A673 (cell line): ENCODE data around the gene ATF4. TPM values are rescaled to one million over a fixed set of nuclear protein-coding genes. Genes with fewer than 3 reads are reported as not detected.
"Not testable (repeated sequence)": the region's sequence is repeated elsewhere in the genome, so short reads cannot be mapped to it uniquely, and the experiment has no call there.

ENCODE experiments used
- BruUV-seq: library from RNA; stranded (reverse); fragments of 400-500 nt; replicated peaks from 2 replicates; lab custom pipeline; 2021; lab: Mats Ljungman, UMichigan
- CTCF ChIA-PET: fragments of 300-600 bp; sonication (Branson Sonifier 250); formaldehyde crosslinking; loops from one replicate; lab custom pipeline; 2022; ENCODE audit warnings: antibody characterized with exemption; lab: Charles Lee
- POLR2A ChIA-PET: fragments of 300-600 bp; sonication (Branson Sonifier 250); formaldehyde crosslinking; loops from one replicate; lab custom pipeline; 2022; ENCODE audit warnings: antibody characterized with exemption; ENCODE audit not compliant: low non-redundant PET; lab: Charles Lee
- DNase-seq: peaks from one replicate; pipeline ENCODE4 v3.0.0-alpha.2; 2015; ENCODE audit warnings: low spot score
- H3K27ac ChIP-seq: fragments of 200-600 bp; sonication (generic); 2 replicates; pipeline ENCODE4 v1.5.1; 2016; ENCODE audit warnings: mixed run types, low read depth, mild to moderate bottlenecking, mixed read lengths, antibody characterized with exemption, low read length; ENCODE audit not compliant: poor library complexity, severe bottlenecking
- H3K27me3 ChIP-seq: fragments of 200-600 bp; sonication (generic); replicated peaks from 2 replicates; pipeline ENCODE4 v1.6.1; 2017; ENCODE audit warnings: mixed run types, low read depth, mild to moderate bottlenecking, mixed read lengths, antibody characterized with exemption, low read length; ENCODE audit not compliant: insufficient read depth, poor library complexity
- H3K36me3 ChIP-seq: fragments of 200-600 bp; sonication (generic); 2 replicates; pipeline ENCODE4 v1.6.1; 2016; ENCODE audit warnings: mixed run types, mild to moderate bottlenecking, mixed read lengths, antibody characterized with exemption, low read length; ENCODE audit not compliant: insufficient read depth, poor library complexity, severe bottlenecking
- H3K4me1 ChIP-seq: fragments of 200-600 bp; sonication (generic); 2 replicates; pipeline ENCODE4 v1.6.1; 2017; ENCODE audit warnings: mixed run types, mild to moderate bottlenecking, mixed read lengths, antibody characterized with exemption, low read length; ENCODE audit not compliant: insufficient read depth, poor library complexity, severe bottlenecking
- H3K4me3 ChIP-seq: fragments of 200-600 bp; sonication (generic); 2 replicates; pipeline ENCODE4 v1.5.1; 2016; ENCODE audit warnings: low read depth, mixed run types, mild to moderate bottlenecking, mixed read lengths, low read length; ENCODE audit not compliant: poor library complexity, severe bottlenecking
- H3K9me3 ChIP-seq: fragments of 200-600 bp; sonication (generic); 2 replicates; pipeline ENCODE4 v1.6.1; 2016; ENCODE audit warnings: mixed run types, low read depth, mild to moderate bottlenecking, mixed read lengths, antibody characterized with exemption, low read length; ENCODE audit not compliant: poor library complexity, severe bottlenecking
- EZH2 ChIP-seq: fragments of 200-600 bp; sonication (generic); IDR thresholded peaks from 2 replicates; pipeline ENCODE4 v1.6.1; 2017; ENCODE audit warnings: borderline replicate concordance, low read depth, mild to moderate bottlenecking, mixed read lengths, antibody characterized with exemption, low read length; ENCODE audit not compliant: poor library complexity, severe bottlenecking
- intact Hi-C: fragments of 100-400 bp; cut with micrococcal nuclease; formaldehyde crosslinking; loops from one replicate; pipeline ENCODE4 v1.10.0; 2022; ENCODE audit not compliant: unreplicated experiment
- total RNA-seq: library from RNA; stranded (reverse); gene quantifications from 2 replicates; pipeline ENCODE4 v1.2.3, GENCODE V29; 2021
- TF ChIP-seq, protein P1 (sequence below): fragments of 300-800, 200-600 bp; sonication (generic); conservative IDR thresholded peaks from 2 replicates; pipeline ENCODE4 v1.5.1; 2017; ENCODE audit warnings: low read depth, mild to moderate bottlenecking, antibody characterized with exemption, low read length, moderate library complexity, mixed read lengths

ATF4 gene
- total RNA-seq, 1 experiment from 2014 or later: 476 TPM

DNA sequence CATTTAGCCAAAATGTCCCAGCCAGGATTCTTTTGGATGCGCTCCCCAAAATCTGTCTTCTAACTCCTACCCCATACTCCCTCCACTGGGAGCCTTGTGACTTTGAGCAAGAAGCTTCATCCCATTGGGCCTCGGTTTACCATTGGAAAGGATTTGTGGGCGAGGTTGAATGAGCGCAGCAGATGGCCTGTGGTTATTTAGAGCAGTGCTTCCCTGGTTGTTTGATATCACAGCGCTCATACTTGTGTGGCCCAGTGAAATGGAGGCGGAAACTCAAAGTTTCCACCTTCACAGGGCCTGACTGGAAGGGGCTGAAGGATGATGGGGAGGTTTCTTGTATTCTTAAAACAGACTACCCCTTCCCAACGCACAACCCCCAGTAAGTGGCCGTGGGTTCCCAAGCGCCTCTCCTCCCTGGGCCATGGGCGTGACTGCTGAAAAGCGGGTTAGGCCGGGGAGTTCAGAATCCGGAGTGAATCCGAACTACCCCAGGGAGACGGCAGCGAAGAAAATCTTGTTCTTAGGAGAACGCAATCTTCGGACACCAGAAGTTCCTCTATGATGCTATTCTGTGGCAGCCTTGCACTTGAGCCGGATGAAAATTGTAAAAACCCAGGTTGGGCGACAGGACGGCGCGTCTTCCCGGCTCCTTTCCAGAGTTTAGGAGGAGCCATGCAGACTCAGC lies 1.2 kb upstream of the ATF4 start:
- Histone ChIP-seq H3K27ac (peak overlapping the region; percentile 99), H3K4me1 (peaks cover 20% of the 10 kb centered on the region), H3K27me3 (no peaks in the 10 kb centered on the region), H3K36me3 (peaks cover 70% of the 10 kb centered on the region), H3K4me3 (peak overlapping the region; percentile 97), H3K9me3 (no peaks in the 10 kb centered on the region)
- intact Hi-C loops: no loop called here
- CTCF ChIA-PET: no interaction called here
- POLR2A ChIA-PET: interaction anchor here (0.6 to 1.0 kb wide), 2 partner anchors 199 to 402 kb away, joined by 3 read pairs; partner anchors contain the start of gene RPL3
- peak; percentile 62 for DNase-seq
- TF ChIP-seq, protein P1, sequence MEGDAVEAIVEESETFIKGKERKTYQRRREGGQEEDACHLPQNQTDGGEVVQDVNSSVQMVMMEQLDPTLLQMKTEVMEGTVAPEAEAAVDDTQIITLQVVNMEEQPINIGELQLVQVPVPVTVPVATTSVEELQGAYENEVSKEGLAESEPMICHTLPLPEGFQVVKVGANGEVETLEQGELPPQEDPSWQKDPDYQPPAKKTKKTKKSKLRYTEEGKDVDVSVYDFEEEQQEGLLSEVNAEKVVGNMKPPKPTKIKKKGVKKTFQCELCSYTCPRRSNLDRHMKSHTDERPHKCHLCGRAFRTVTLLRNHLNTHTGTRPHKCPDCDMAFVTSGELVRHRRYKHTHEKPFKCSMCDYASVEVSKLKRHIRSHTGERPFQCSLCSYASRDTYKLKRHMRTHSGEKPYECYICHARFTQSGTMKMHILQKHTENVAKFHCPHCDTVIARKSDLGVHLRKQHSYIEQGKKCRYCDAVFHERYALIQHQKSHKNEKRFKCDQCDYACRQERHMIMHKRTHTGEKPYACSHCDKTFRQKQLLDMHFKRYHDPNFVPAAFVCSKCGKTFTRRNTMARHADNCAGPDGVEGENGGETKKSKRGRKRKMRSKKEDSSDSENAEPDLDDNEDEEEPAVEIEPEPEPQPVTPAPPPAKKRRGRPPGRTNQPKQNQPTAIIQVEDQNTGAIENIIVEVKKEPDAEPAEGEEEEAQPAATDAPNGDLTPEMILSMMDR: no peak
- TF ChIP-seq EZH2: no peak
- TSS peak; percentile 82 for BruUV-seq

DNA sequence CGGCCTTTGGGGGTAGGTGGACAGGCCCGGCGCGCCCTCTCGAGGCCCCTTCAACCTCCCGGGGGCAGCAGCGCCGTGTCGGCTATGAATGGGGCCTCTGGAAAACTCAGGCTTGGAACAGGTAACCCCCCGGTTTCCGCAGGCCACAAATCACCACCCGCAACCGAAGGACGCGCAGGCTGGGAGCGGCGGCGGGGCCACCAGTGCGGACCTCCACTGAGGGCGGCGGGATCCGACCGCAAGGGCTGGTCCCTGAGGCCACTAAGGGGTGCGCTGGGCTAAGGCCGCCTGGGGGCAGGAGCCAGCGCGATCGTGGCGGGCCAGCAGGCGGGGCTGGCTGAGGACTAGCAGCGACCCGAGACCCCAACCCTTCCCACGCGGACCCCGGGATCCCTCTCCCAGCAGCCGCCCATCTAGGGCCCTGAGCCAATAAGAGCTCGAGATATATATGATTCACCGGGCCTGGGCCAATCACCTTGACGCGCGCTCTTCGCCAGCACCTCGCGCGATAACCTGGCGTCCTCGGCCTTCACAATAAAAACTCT lies 609 bp upstream of the ATF4 start:
- intact Hi-C loops: loop anchor here (1.0 to 10.0 kb wide), 2 partner anchors 17 to 125 kb away; partner anchors contain the start of genes MIEF1 and TAB1
- TF ChIP-seq, protein P1: peak; percentile 33; the same call in 1 of the 2 replicates
- no peak for TF ChIP-seq EZH2
- ChIA-PET CTCF (interaction anchor here (0.7 kb wide), 1 partner anchor 9 kb away, joined by 4 read pairs; no protein-coding TSS in a partner anchor), POLR2A (interaction anchor here (0.6 to 1.0 kb wide), 7 partner anchors 24 to 808 kb away, joined by 3 to 11 read pairs (median 5); partner anchors contain the start of gene RPL3)
- peak overlapping the region; percentile 99 for H3K27ac ChIP-seq
- H3K9me3 ChIP-seq: no peaks in the 10 kb centered on the region
- peaks cover 70% of the 10 kb centered on the region for H3K36me3 ChIP-seq
- peaks cover 20% of the 10 kb centered on the region for H3K4me1 ChIP-seq
- H3K4me3 ChIP-seq: peak overlapping the region; percentile 97
- BruUV-seq: no TSS peak
- DNase-seq: peak; percentile 99
- H3K27me3 ChIP-seq: no peaks in the 10 kb centered on the region

DNA sequence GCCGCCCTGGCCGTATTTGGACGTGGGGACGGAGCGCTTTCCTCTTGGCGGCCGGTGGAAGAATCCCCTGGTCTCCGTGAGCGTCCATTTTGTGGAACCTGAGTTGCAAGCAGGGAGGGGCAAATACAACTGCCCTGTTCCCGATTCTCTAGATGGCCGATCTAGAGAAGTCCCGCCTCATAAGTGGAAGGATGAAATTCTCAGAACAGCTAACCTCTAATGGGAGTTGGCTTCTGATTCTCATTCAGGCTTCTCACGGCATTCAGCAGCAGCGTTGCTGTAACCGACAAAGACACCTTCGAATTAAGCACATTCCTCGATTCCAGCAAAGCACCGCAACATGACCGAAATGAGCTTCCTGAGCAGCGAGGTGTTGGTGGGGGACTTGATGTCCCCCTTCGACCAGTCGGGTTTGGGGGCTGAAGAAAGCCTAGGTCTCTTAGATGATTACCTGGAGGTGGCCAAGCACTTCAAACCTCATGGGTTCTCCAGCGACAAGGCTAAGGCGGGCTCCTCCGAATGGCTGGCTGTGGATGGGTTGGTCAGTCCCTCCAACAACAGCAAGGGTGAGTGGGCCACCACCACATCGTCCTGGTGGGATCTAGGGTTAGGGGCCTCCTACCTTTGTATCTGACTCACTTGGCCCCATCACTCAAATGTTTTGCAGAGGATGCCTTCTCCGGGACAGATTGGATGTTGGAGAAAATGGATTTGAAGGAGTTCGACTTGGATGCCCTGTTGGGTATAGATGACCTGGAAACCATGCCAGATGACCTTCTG lies 934 bp downstream of the ATF4 start:
- H3K36me3 ChIP-seq: peaks cover 62% of the 10 kb centered on the region
- H3K27me3 ChIP-seq, POLR2A ChIA-PET, DNase-seq, H3K9me3 ChIP-seq, BruUV-seq, CTCF ChIA-PET: not testable (repeated sequence)
- peak overlapping the region; percentile 99 for H3K27ac ChIP-seq
- peaks cover 20% of the 10 kb centered on the region for H3K4me1 ChIP-seq
- peak overlapping the region; percentile 97 for H3K4me3 ChIP-seq
- intact Hi-C loops: loop anchor here (10.0 kb wide), 1 partner anchor 126 kb away; the partner anchor contains the start of gene TAB1

DNA sequence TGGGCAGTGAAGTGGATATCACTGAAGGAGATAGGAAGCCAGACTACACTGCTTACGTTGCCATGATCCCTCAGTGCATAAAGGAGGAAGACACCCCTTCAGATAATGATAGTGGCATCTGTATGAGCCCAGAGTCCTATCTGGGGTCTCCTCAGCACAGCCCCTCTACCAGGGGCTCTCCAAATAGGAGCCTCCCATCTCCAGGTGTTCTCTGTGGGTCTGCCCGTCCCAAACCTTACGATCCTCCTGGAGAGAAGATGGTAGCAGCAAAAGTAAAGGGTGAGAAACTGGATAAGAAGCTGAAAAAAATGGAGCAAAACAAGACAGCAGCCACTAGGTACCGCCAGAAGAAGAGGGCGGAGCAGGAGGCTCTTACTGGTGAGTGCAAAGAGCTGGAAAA lies 1.7 kb downstream of the ATF4 start:
- H3K9me3 ChIP-seq, DNase-seq, CTCF ChIA-PET, H3K27me3 ChIP-seq, BruUV-seq: not testable (repeated sequence)
- peak overlapping the region; percentile 99 for H3K27ac ChIP-seq
- intact Hi-C loops: loop anchor here (10.0 kb wide), 1 partner anchor 127 kb away; the partner anchor contains the start of gene TAB1
- peaks cover 54% of the 10 kb centered on the region for H3K36me3 ChIP-seq
- H3K4me1 ChIP-seq: peaks cover 20% of the 10 kb centered on the region
- H3K4me3 ChIP-seq: peak overlapping the region; percentile 97
- POLR2A ChIA-PET: interaction anchor here (1.4 kb wide), 1 partner anchor 20 kb away, joined by 5 read pairs; the partner anchor contains the start of gene MIEF1
